DLD1 (cell line): ENCODE results near the gene BIRC2.
"Not testable (repeated sequence)": the region's sequence is repeated elsewhere in the genome, so short reads cannot be mapped to it uniquely, and the experiment has no call there.

Experiments
- in situ Hi-C: cut with HindIII; loops from 2 replicates; pipeline ENCODE4 v1.10.0; 2017; ENCODE audit warnings: low sequenced_read_pairs

Gene BIRC2

DNA sequence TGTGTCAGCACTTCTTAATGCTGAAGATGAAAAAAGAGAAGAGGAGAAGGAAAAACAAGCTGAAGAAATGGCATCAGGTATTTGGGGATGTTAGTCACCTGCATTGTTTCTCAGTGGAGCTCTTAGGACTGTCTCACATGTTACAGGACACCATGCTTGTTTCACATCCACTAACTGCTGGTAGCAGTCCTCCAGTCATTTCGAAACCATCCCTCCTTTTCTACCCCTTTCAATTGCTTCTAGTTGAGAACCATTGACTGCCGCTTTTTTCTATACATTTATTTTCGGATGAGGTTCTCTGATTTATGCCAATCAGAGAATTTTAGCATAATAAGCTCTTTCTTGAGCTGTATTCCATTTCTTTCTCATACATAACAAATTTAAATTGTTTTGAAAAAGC is 21.5 kb downstream of the BIRC2 start:
- in situ Hi-C loops = no loop called here

DNA sequence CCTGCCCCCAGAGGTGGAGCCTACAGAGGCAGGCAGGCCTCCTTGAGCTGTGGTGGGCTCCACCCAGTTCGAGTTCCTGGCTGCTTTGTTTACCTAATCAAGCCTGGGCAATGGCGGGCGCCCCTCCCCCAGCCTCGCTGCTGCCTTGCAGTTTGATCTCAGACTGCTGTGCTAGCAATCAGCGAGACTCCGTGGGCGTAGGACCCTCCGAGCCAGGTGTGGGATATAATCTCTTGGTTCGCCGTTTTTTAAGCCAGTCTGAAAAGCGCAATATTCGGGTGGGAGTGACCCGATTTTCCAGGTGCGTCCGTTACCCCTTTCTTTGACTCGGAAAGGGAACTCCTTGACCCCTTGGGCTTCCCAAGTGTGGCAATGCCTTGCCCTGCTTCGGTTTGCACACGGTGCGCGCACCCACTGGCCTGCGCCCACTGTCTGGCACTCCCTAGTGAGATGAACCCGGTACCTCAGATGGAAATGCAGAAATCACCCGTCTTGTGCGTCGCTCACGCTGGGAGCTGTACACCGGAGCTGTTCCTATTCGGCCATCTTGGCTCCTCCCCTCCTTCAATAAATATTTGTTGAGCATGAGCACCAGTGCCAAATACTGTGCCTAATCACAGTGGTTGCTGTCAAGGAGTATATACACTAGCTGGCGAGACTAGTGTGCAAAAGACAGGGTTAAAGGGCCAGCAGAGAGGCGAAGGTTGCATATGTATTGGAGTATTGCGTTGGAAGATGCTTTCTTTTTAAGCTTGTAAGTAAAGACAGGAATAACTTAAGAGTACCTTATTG is 27.8 kb downstream of the BIRC2 start:
- in situ Hi-C loops = not testable (repeated sequence)

DNA sequence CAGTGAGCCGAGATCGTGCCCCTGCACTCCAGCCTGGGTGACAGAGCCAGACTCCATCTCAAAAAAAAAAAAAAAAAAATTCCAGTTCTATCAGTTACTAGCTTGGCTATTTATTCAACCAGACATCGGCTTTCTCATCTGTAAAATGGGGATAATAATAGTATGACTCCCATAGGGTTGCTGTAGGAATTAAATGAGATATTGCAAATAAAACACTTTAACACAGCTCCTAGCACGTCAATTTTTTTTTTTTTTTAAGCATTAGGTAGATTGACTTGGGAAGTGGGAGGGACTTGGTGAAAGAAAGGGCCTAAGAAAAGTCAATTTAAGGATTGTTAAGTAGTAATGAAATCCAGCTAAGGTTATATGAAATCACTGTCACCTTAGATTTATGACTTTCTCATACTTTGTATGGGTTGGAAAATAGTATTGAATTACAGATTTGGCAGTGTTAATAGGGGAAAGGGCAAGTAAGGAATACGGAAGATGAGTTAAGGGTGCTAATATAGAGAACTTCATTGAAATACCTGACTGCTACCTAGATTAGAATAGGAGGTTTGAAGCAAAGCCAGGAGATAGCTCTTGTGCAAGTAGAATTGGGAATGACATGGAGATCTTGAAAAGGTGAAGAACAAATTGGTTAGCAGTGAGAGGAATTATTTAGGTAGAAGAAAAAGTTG is 28.8 kb downstream of the BIRC2 start:
- in situ Hi-C loops = no loop called here

DNA sequence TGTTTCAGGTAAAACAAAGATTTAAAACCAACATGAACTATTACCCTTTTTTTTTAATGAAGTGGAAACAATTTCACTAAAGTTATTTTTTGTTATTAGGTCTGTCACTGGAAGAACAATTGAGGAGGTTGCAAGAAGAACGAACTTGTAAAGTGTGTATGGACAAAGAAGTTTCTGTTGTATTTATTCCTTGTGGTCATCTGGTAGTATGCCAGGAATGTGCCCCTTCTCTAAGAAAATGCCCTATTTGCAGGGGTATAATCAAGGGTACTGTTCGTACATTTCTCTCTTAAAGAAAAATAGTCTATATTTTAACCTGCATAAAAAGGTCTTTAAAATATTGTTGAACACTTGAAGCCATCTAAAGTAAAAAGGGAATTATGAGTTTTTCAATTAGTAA is 30.9 kb downstream of the BIRC2 start:
- in situ Hi-C loops = no loop called here

DNA sequence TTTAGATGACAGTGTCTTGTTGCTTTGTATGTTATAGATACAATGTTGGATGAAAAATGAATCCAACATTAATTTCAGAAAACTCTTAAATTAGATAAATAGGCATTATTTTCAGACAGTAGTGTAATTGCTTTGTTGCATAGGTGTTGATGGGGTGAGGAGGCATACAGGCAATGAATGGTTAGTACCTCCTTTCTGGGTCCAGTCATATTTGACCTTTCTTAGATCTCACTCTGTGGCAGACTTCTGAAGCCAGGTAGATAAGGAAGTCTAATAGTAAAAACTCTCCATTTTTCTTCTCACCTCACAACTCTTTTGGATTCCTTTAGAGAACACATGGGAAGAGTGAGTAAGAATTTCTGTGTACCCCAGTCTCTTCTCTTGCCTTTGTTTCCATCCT is 31.8 kb downstream of the BIRC2 start:
- in situ Hi-C loops = no loop called here

- in situ Hi-C loops = no loop called here
Observed at GRCh38 chr11:102382384-102382783, 35.4 kb downstream of the BIRC2 start.

DNA sequence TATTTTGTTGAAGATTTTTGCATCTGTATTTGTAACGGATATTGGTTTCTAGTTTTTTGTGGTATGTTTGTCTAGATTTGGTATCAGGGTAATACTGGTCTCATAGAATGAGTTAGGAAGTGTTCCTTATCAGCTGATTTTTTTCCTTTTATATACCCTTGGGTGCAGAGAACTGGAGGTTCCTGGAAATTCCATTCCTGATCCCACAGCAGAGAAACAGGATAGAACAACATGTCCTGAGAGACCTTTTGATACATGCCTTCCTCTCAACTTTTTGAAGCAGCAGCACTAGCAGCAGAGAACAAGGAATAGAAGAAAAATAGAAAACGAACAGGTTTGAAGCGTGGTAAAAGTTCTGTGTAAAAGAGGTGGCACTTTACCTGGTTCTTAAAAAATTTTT is 36.8 kb downstream of the BIRC2 start:
- in situ Hi-C loops = no loop called here

GRCh38 chr11:102384419-102385079 is 37.5 kb downstream of the BIRC2 start:
- in situ Hi-C loops = no loop called here

DNA sequence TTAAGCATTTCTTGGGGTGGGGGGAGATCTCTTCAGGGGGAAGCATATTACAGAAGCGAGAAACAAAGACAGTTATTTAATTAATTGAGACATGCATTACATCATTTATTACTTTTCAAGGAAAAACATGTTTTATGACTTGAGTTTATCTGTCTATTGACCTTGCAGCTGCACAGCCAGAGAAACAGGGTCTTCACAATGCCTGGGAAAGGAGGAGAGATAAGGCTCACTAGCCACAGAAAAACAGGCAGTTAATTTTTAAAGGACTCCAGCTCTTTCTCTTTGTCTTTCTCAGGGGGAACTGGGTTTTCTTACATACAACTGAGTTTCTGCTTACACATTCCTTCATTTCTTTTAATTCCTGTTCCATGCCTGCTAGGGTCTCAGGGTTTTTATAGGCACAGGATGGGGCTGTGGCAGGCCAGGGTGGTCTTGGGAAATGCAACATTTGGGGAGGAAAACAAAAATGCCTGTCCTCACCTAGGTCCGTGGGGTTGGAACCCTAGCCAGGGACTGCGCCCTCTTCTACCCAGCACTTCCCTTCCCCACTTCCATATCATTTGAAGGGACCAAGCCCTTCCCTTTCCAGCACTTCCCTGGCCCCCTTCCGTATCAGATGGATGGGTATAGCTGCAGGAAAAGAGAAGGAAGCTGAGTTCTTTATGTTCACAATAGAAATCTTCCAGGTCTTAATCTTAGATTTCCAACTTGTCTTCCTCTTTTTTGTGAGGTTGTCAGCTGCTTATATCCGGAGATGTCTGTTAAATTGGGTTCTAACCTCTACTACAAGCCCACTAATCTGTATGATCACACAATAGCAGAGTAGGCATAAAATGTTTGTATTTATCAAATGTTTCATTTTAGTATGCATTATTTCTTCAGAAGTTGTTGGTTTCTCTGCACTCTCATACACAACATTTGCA is 38.3 kb downstream of the BIRC2 start:
- in situ Hi-C loops = no loop called here

DNA sequence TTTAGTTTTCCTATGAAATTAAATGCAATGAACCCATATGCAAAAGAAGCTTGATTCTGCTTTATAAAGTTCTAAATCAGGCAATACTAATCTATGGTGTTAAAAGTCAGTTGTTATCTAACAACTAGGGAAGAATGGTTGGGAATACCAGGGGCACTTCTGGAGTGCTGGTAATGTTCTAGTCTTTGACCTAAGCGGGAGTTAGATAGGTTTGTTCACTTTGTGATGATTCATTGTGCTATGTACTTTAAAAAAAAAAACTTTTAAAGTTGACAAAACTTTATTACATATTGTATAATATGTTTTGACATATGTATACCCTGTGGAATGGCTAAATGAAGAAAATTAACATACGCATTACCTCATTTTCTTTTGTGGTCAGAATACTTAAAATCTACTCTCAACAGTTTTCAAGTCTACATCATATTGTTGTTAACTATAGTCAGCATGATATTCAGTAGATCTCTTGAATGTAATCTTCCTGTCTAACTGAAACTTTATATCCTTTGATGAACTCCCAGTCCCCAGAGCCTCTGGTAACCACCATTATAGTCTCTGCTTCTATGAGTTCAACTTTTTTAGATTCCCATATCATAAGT is 39.2 kb downstream of the BIRC2 start:
- in situ Hi-C loops = no loop called here

DNA sequence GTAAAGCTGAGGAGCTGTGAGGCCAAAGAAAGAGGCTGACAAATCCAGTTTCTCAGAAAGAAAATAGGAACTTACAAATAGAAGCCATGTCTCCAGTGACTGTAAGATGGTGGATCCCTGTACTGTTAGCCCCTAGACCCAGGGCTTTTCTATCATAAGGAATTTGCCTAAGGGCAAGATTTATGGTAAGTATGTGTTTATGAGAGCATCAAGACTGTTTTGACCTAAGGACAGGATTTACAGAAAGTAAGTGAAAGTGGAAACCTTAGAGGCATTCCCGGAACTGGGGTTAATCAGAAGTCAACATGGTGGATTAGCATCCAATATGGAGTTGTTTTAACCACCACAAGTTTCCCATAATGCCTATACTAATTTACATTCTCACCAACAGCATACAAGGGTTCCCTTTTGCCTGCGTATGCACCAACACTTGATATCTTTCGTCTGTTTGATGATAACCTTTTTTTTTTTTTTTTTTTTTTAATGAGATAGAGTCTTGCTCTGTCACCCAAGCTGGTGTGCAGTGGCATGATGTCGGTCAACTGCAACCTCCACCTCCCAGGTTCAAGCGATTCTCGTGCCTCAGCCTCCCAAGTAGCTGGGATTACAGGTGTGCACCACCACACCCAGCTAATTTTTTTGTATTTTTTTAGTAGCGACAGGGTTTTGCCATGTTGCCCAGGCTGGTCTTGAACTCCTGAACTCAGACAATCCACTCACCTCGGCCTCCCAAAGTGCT is 40.2 kb downstream of the BIRC2 start:
- in situ Hi-C loops = no loop called here

- in situ Hi-C loops = no loop called here
Observed at GRCh38 chr11:102389253-102389652, 42.2 kb downstream of the BIRC2 start.

GRCh38 chr11:102390667-102391465 is 43.9 kb downstream of the BIRC2 start:
- in situ Hi-C loops = no loop called here

DNA sequence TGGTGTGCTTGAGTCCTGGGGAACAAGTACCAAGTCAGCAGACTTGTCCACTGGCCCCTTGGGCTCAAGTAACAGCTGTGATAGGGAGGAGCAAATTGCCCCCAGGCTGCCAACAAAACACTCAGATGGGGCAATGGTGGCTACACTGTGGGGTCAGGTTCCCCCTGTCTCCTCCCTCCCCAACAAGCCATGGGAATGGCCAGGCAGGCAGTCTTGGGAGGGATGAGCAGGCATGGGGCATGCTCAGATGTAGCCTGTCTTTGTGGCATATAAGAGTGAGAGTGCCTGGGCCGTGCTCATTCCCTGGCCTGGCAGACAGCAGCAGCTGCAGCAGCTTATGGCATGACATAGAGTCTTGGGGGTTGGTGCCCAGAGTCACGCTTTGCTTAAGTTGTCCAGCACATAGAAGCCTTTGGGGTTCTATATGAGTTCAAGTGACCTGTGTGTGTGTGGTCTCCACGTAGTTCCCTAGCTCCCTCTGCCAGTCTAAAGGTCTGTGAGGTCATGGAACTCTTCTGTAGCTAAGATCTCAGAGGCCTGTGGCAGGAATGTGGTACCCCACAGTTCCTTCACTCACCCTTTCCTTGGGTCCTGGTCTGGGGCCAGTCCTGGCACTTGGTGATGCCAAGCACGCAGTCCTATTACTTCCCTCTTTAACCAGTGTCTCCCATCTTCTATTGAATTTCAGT is 44.7 kb downstream of the BIRC2 start:
- in situ Hi-C loops = no loop called here

DNA sequence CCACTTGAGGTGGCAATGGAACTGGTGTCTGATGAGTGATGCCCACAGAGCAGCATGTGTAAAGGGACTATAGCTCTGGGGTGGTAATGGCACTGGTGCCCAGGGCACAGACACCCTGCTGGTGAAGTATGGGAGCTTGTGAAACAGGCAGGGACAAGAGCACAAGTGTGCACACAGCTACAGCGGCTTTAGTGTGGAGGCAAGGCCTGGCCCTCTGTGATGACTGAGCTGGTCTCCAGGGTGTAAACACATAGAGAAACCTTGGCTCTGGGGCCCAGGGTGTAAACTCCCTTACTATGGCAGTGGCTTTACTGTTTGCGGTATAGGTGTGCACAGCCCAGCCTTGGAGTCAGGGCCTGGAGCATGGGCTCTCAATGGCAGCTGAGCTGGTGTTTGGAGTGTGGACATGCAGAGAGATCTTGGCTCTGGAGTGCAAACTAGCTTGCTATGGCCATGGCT is 46.3 kb downstream of the BIRC2 start:
- in situ Hi-C loops = no loop called here

- in situ Hi-C loops = no loop called here
Observed at GRCh38 chr11:102395720-102396393, 48.8 kb downstream of the BIRC2 start.

GRCh38 chr11:102396708-102397563 is 49.9 kb downstream of the BIRC2 start:
- in situ Hi-C loops = no loop called here
